HEK293 (cell line): ENCODE measurements around the gene ATP4A.

Experiments used
- CTCF ChIA-PET: fragments of 350-600 bp; formaldehyde crosslinking; extraction: SDS; loops from one replicate; lab custom pipeline; 2021; ENCODE audit warnings: antibody characterized with exemption; lab: Yijun Ruan, JAX
- POLR2A ChIA-PET: fragments of 300-600 bp; formaldehyde crosslinking; extraction: SDS; loops from one replicate; lab custom pipeline; 2020; ENCODE audit warnings: antibody characterized with exemption, inconsistent platforms; lab: Yijun Ruan, JAX
- H3K27ac ChIP-seq: fragments of 200-500 bp; sonication (Bioruptor generic); 2 replicates; pipeline ENCODE4 v1.5.1; 2014; ENCODE audit warnings: low read depth, low read length, control low read depth, inconsistent platforms; ENCODE audit errors: extremely low read depth
- H3K36me3 ChIP-seq, 2 experiments: fragments of 200-500 bp in 1 of 2; sonication (Bioruptor generic) in 1 of 2; 1 replicate in 1 of 2; 2 replicates in 1 of 2; pipeline ENCODE4 v1.5.1; 2014 to 2017; ENCODE audit warnings: inconsistent platforms in 2 of 2, low read length in 2 of 2; ENCODE audit not compliant: control insufficient read depth in 2 of 2, insufficient read depth in 1 of 2
- H3K4me1 ChIP-seq: fragments of 200-500 bp; sonication (Bioruptor generic); 2 replicates; pipeline ENCODE4 v1.5.1; 2014; ENCODE audit warnings: mild to moderate bottlenecking, low read length, inconsistent platforms; ENCODE audit not compliant: control insufficient read depth, insufficient read depth
- H3K4me3 ChIP-seq: 2 replicates; pipeline ENCODE4 v1.5.1; 2011; ENCODE audit warnings: low read depth, mild to moderate bottlenecking, control low read depth, low read length, moderate library complexity
- H3K9me3 ChIP-seq: fragments of 200-500 bp; sonication (Bioruptor generic); 2 replicates; pipeline ENCODE4 v1.5.1; 2014; ENCODE audit warnings: low read depth, low read length, inconsistent platforms; ENCODE audit not compliant: control insufficient read depth, insufficient read depth
- ATF2 ChIP-seq: fragments of 450-650 bp; formaldehyde crosslinking; IDR thresholded peaks from 2 replicates; pipeline ENCODE4 v1.5.1; 2016; ENCODE audit warnings: missing biosample characterization, missing genetic modification characterization, low read depth
- INSM2 ChIP-seq: fragments of 450-650 bp; formaldehyde crosslinking; IDR thresholded peaks from 2 replicates; pipeline ENCODE4 v1.5.1; 2016; ENCODE audit warnings: missing biosample characterization, missing genetic modification characterization
- PATZ1 ChIP-seq: fragments of 450-650 bp; formaldehyde crosslinking; IDR thresholded peaks from 2 replicates; pipeline ENCODE4 v1.5.1; 2016; ENCODE audit warnings: missing biosample characterization, missing genetic modification characterization
- PBX3 ChIP-seq: sonication (generic); formaldehyde crosslinking; IDR thresholded peaks from 2 replicates; pipeline ENCODE4 v1.8.1; 2022; ENCODE audit warnings: mild to moderate bottlenecking, moderate library complexity, missing genetic modification reagents
- PRDM1 ChIP-seq: fragments of 450-650 bp; formaldehyde crosslinking; IDR thresholded peaks from 2 replicates; pipeline ENCODE4; 2016; ENCODE audit warnings: missing biosample characterization, missing genetic modification characterization
- REPIN1 ChIP-seq: fragments of 450-650 bp; formaldehyde crosslinking; IDR thresholded peaks from 2 replicates; pipeline ENCODE4 v1.5.1; 2017; ENCODE audit warnings: missing biosample characterization, missing genetic modification characterization, low read depth
- SCRT1 ChIP-seq: fragments of 450-650 bp; formaldehyde crosslinking; IDR thresholded peaks from 2 replicates; pipeline ENCODE4 v1.5.1; 2016; ENCODE audit warnings: missing biosample characterization, missing genetic modification characterization, borderline replicate concordance
- SCRT2 ChIP-seq: fragments of 450-650 bp; formaldehyde crosslinking; IDR thresholded peaks from 2 replicates; pipeline ENCODE4 v1.5.1; 2016; ENCODE audit warnings: missing biosample characterization, missing genetic modification characterization
- SP2 ChIP-seq: fragments of 450-650 bp; formaldehyde crosslinking; IDR thresholded peaks from 2 replicates; pipeline ENCODE4 v1.5.1; 2016; ENCODE audit warnings: missing biosample characterization, missing genetic modification characterization
- ZBTB1 ChIP-seq: fragments of 450-650 bp; formaldehyde crosslinking; IDR thresholded peaks from 2 replicates; pipeline ENCODE4 v1.5.1; 2016; ENCODE audit warnings: missing biosample characterization, missing genetic modification characterization
- ZNF114 ChIP-seq: fragments of 450-650 bp; formaldehyde crosslinking; IDR thresholded peaks from 2 replicates; pipeline ENCODE4 v1.5.0; 2017; ENCODE audit warnings: missing biosample characterization, missing genetic modification characterization
- ZNF121 ChIP-seq: fragments of 450-650 bp; formaldehyde crosslinking; IDR thresholded peaks from 2 replicates; pipeline ENCODE4 v1.5.1; 2016; ENCODE audit warnings: missing biosample characterization, missing genetic modification characterization
- ZNF133 ChIP-seq: fragments of 450-650 bp; formaldehyde crosslinking; IDR thresholded peaks from 2 replicates; pipeline ENCODE4 v1.5.1; 2016; ENCODE audit warnings: missing biosample characterization, missing genetic modification characterization
- ZNF174 ChIP-seq: fragments of 450-650 bp; formaldehyde crosslinking; IDR thresholded peaks from 2 replicates; pipeline ENCODE4 v1.5.0; 2017; ENCODE audit warnings: missing biosample characterization, mild to moderate bottlenecking, missing genetic modification characterization
- ZNF175 ChIP-seq: fragments of 450-650 bp; formaldehyde crosslinking; IDR thresholded peaks from 2 replicates; pipeline ENCODE4 v1.5.1; 2016; ENCODE audit warnings: missing biosample characterization, missing genetic modification characterization
- ZNF18 ChIP-seq: fragments of 450-650 bp; formaldehyde crosslinking; IDR thresholded peaks from 2 replicates; pipeline ENCODE4 v1.5.1; 2016; ENCODE audit warnings: missing biosample characterization, missing genetic modification characterization
- ZNF274 ChIP-seq, 2 experiments: fragments of 200-500 bp in 1 of 2; fragments of 450-650 bp in 1 of 2; sonication (Bioruptor generic) in 1 of 2; formaldehyde crosslinking in 1 of 2; IDR thresholded peaks; 2 replicates each; pipeline versions ENCODE4 v1.5.1 to v1.6.1; 2014 to 2016; ENCODE audit warnings: borderline replicate concordance in 1 of 2, inconsistent platforms in 1 of 2, low read length in 1 of 2, missing biosample characterization in 1 of 2, missing genetic modification characterization in 1 of 2
- ZNF311 ChIP-seq: fragments of 450-650 bp; formaldehyde crosslinking; IDR thresholded peaks from 2 replicates; pipeline ENCODE4 v1.5.1; 2017; ENCODE audit warnings: missing biosample characterization, missing genetic modification characterization, borderline replicate concordance
- ZNF366 ChIP-seq: fragments of 450-650 bp; formaldehyde crosslinking; conservative IDR thresholded peaks from 2 replicates; pipeline ENCODE4 v1.5.1; 2016; ENCODE audit warnings: missing biosample characterization, missing genetic modification characterization
- ZNF416 ChIP-seq: fragments of 450-650 bp; formaldehyde crosslinking; IDR thresholded peaks from 2 replicates; pipeline ENCODE4 v1.5.1; 2016; ENCODE audit warnings: missing biosample characterization, missing genetic modification characterization
- ZNF629 ChIP-seq: fragments of 450-650 bp; formaldehyde crosslinking; IDR thresholded peaks from 2 replicates; pipeline ENCODE4 v1.5.1; 2017; ENCODE audit warnings: missing biosample characterization, missing genetic modification characterization
- ZNF785 ChIP-seq: fragments of 450-650 bp; formaldehyde crosslinking; IDR thresholded peaks from 2 replicates; pipeline ENCODE4 v1.5.1; 2016; ENCODE audit warnings: missing biosample characterization, missing genetic modification characterization

Gene ATP4A

GRCh38 chr19:35612559-35613321 lies 49.3 kb upstream of the ATP4A start, which contains the start of gene HAUS5 (continued):
- TF ChIP-seq INSM2 (tag by site-specific recombination) = peak; percentile 96
- 0 out of 2 replicates have a peak, but pooled peaks have one; percentile 48 for TF ChIP-seq ZNF416
- TF ChIP-seq ZNF175 (tag by site-specific recombination) = no peak
- TF ChIP-seq ZNF629 = peak; percentile 100
- peak; percentile 65; the same call in 1 of the 2 replicates for TF ChIP-seq PBX3 (CRISPR knock-in tag)
- no peak; the same call in 1 of the 2 replicates for TF ChIP-seq ZNF18 (tag by site-specific recombination)
- TF ChIP-seq REPIN1 (tag by site-specific recombination) = peak; percentile 91; the same call in 1 of the 2 replicates
- peak; percentile 75 for TF ChIP-seq PRDM1 (tag by site-specific recombination)
- TF ChIP-seq ZNF114 (tag by site-specific recombination) = no peak
- no peak; the same call in 1 of the 2 replicates for TF ChIP-seq ZBTB1 (tag by site-specific recombination)
- no peak for TF ChIP-seq ZNF133 (tag by site-specific recombination)
- TF ChIP-seq ZNF174 (tag by site-specific recombination) = no peak
- TF ChIP-seq ATF2 = peak; percentile 100
- no peak for TF ChIP-seq ZNF274 (IDR thresholded peaks at IDR 0.05; ENCODE audit: low read length)
- no peak for TF ChIP-seq ZNF274 (tag by site-specific recombination; IDR thresholded peaks at IDR 0.05; ENCODE audit: borderline replicate concordance)
- no peak for TF ChIP-seq ZNF311 (tag by site-specific recombination)

GRCh38 chr19:35612224-35612558 lies 48.7 kb upstream of the ATP4A start:
- H3K4me1 ChIP-seq = peaks cover 13% of the 10 kb centered on the region
- ChIA-PET CTCF (interaction anchor here (0.9 to 2.5 kb wide), 9 partner anchors 11 to 260 kb away, joined by 3 to 22 read pairs (median 6); no protein-coding TSS in a partner anchor), POLR2A (interaction anchor here (0.9 to 2.3 kb wide), 16 partner anchors 11 to 136 kb away, joined by 3 to 32 read pairs (median 6); partner anchors contain the start of genes COX6B1, LIN37, PSENEN and U2AF1L4)
- no peak overlapping the region for H3K4me3 ChIP-seq
- peak overlapping the region; percentile 94; the same call in 1 of the 2 replicates for H3K27ac ChIP-seq
- H3K36me3 ChIP-seq = peaks cover 33 to 36% of the 10 kb centered on the region in 2 experiments
- TF ChIP-seq SP2 (tag by site-specific recombination) (no peak), PATZ1 (no peak), ZNF175 (tag by site-specific recombination) (no peak), SCRT1 (tag by site-specific recombination) (peak; percentile 95), ZNF121 (tag by site-specific recombination) (peak; percentile 93), ATF2 (no peak), ZNF366 (peak; percentile 74; the same call in 1 of the 2 replicates), ZNF785 (tag by site-specific recombination) (no peak), SCRT2 (tag by site-specific recombination) (peak; percentile 98)
- H3K9me3 ChIP-seq = peaks cover 2% of the 10 kb centered on the region
